ENCODE results near the gene ALOXE3.

DNA sequence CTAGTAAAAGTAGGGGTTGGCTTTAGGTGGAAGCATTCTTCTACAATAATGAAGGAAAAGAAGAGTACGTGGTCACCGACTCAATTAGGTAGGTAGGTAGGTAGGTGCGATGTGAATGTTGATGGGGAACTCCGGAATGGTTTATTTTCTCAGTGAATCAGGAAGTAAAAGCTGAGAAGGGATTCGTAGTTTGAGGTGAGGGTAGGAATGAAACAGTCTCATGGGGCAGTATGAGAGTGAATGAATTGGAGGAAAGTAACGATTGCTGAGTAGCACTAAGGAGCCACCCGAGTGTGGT, 20.0 kb upstream of the ALOXE3 start:
- TF ChIP-seq, protein P1, sequence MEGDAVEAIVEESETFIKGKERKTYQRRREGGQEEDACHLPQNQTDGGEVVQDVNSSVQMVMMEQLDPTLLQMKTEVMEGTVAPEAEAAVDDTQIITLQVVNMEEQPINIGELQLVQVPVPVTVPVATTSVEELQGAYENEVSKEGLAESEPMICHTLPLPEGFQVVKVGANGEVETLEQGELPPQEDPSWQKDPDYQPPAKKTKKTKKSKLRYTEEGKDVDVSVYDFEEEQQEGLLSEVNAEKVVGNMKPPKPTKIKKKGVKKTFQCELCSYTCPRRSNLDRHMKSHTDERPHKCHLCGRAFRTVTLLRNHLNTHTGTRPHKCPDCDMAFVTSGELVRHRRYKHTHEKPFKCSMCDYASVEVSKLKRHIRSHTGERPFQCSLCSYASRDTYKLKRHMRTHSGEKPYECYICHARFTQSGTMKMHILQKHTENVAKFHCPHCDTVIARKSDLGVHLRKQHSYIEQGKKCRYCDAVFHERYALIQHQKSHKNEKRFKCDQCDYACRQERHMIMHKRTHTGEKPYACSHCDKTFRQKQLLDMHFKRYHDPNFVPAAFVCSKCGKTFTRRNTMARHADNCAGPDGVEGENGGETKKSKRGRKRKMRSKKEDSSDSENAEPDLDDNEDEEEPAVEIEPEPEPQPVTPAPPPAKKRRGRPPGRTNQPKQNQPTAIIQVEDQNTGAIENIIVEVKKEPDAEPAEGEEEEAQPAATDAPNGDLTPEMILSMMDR (IDR thresholded peaks at IDR 0.05; ENCODE audit: control extremely low read depth in 1 of 3, insufficient read depth in 1 of 3, low read depth in 1 of 3, low read length in 3 of 3): no peak
- TF ChIP-seq SIX5 (IDR thresholded peaks at IDR 0.05; ENCODE audit: low read depth, low read length): no peak
- TF ChIP-seq CBX5 (IDR thresholded peaks at IDR 0.05; ENCODE audit: low read depth, low read length): no peak
- TF ChIP-seq TAF1 (IDR thresholded peaks at IDR 0.05; ENCODE audit: low read depth, low read length): no peak
- TF ChIP-seq, protein P2, sequence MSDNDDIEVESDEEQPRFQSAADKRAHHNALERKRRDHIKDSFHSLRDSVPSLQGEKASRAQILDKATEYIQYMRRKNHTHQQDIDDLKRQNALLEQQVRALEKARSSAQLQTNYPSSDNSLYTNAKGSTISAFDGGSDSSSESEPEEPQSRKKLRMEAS (IDR thresholded peaks at IDR 0.05): no peak
- TF ChIP-seq JUND (IDR thresholded peaks at IDR 0.05; ENCODE audit: low read length): no peak
- TF ChIP-seq ZNF274 (IDR thresholded peaks at IDR 0.05; ENCODE audit: borderline replicate concordance, extremely low read depth, low read length): no peak
- TF ChIP-seq EZH2 (IDR thresholded peaks at IDR 0.05; ENCODE audit: low read depth, low read length, severe bottlenecking): no peak
- TF ChIP-seq KDM1A (IDR thresholded peaks at IDR 0.05; ENCODE audit: borderline replicate concordance, low read length): no peak
- no peak for TF ChIP-seq POLR2AphosphoS5 (IDR thresholded peaks at IDR 0.05; ENCODE audit: low read depth, low read length)

All from H1 (cell line).